ENCODE results near the gene TCEAL4.

TCEAL4 gene

GRCh38 chrX:103554687-103555424, 30.5 kb upstream of the TCEAL4 start:
- Histone ChIP-seq H3K27ac (ENCODE audit: low read depth, low read length) (no peak overlapping the region), H3K9me3 (ENCODE audit: control insufficient read depth, insufficient read depth, low read length) (no peaks in the 10 kb centered on the region), H3K27me3 (ENCODE audit: control insufficient read depth, insufficient read depth, low read length) (no peaks in the 10 kb centered on the region), H3K4me1 (ENCODE audit: control insufficient read depth, insufficient read depth, low read length) (peaks cover 9% of the 10 kb centered on the region), H3K36me3 (ENCODE audit: control insufficient read depth, insufficient read depth, low read length) (no peaks in the 10 kb centered on the region), H3K9ac (ENCODE audit: low read depth, low read length) (peak overlapping the region; percentile 54; the same call in 1 of the 2 replicates), H3K4me3 (ENCODE audit: low read depth, low read length) (peak overlapping the region; percentile 86)

- Histone ChIP-seq H3K9me3 (ENCODE audit: control insufficient read depth, insufficient read depth, low read length) (no peaks in the 10 kb centered on the region), H3K9ac (ENCODE audit: low read depth, low read length) (no peak overlapping the region), H3K4me1 (ENCODE audit: control insufficient read depth, insufficient read depth, low read length) (peaks cover 5% of the 10 kb centered on the region), H3K36me3 (ENCODE audit: control insufficient read depth, insufficient read depth, low read length) (no peaks in the 10 kb centered on the region), H3K27ac (ENCODE audit: low read depth, low read length) (no peak overlapping the region), H3K27me3 (ENCODE audit: control insufficient read depth, insufficient read depth, low read length) (0 out of 2 replicates have a peak, but pooled peaks cover 3% of the 10 kb centered on the region), H3K4me3 (ENCODE audit: low read depth, low read length) (no peak overlapping the region)
Observed at GRCh38 chrX:103556963-103557612, 28.2 kb upstream of the TCEAL4 start.

- Histone ChIP-seq H3K9me3 (ENCODE audit: control insufficient read depth, insufficient read depth, low read length) (no peaks in the 10 kb centered on the region), H3K4me1 (ENCODE audit: control insufficient read depth, insufficient read depth, low read length) (no peaks in the 10 kb centered on the region), H3K27ac (ENCODE audit: low read depth, low read length) (no peak overlapping the region), H3K27me3 (ENCODE audit: control insufficient read depth, insufficient read depth, low read length) (0 out of 2 replicates have a peak, but pooled peaks cover 5% of the 10 kb centered on the region), H3K4me3 (ENCODE audit: low read depth, low read length) (no peak overlapping the region), H3K9ac (ENCODE audit: low read depth, low read length) (no peak overlapping the region), H3K36me3 (ENCODE audit: control insufficient read depth, insufficient read depth, low read length) (no peaks in the 10 kb centered on the region)
Observed at GRCh38 chrX:103560256-103560655, 25.1 kb upstream of the TCEAL4 start.

- Histone ChIP-seq H3K27me3 (ENCODE audit: control insufficient read depth, insufficient read depth, low read length) (peaks cover 13% of the 10 kb centered on the region), H3K9ac (ENCODE audit: low read depth, low read length) (no peak overlapping the region), H3K27ac (ENCODE audit: low read depth, low read length) (no peak overlapping the region), H3K36me3 (ENCODE audit: control insufficient read depth, insufficient read depth, low read length) (no peaks in the 10 kb centered on the region), H3K9me3 (ENCODE audit: control insufficient read depth, insufficient read depth, low read length) (no peaks in the 10 kb centered on the region), H3K4me3 (ENCODE audit: low read depth, low read length) (no peak overlapping the region), H3K4me1 (ENCODE audit: control insufficient read depth, insufficient read depth, low read length) (no peaks in the 10 kb centered on the region)
Observed at GRCh38 chrX:103562801-103563200, 22.5 kb upstream of the TCEAL4 start.

- Histone ChIP-seq H3K27ac (ENCODE audit: low read depth, low read length) (no peak overlapping the region), H3K27me3 (ENCODE audit: control insufficient read depth, insufficient read depth, low read length) (peaks cover 18% of the 10 kb centered on the region), H3K4me1 (ENCODE audit: control insufficient read depth, insufficient read depth, low read length) (no peaks in the 10 kb centered on the region), H3K9me3 (ENCODE audit: control insufficient read depth, insufficient read depth, low read length) (no peaks in the 10 kb centered on the region), H3K36me3 (ENCODE audit: control insufficient read depth, insufficient read depth, low read length) (no peaks in the 10 kb centered on the region), H3K4me3 (ENCODE audit: low read depth, low read length) (no peak overlapping the region), H3K9ac (ENCODE audit: low read depth, low read length) (no peak overlapping the region)
Observed at GRCh38 chrX:103565197-103565596, 20.1 kb upstream of the TCEAL4 start.

GRCh38 chrX:103565752-103566151, 19.6 kb upstream of the TCEAL4 start:
- H3K4me3 ChIP-seq (ENCODE audit: low read depth, low read length), result no peak overlapping the region
- no peak overlapping the region for H3K27ac ChIP-seq (ENCODE audit: low read depth, low read length)
- no peaks in the 10 kb centered on the region for H3K36me3 ChIP-seq (ENCODE audit: control insufficient read depth, insufficient read depth, low read length)
- H3K4me1 ChIP-seq (ENCODE audit: control insufficient read depth, insufficient read depth, low read length), result no peaks in the 10 kb centered on the region
- H3K27me3 ChIP-seq (ENCODE audit: control insufficient read depth, insufficient read depth, low read length), result peaks cover 16% of the 10 kb centered on the region
- no peaks in the 10 kb centered on the region for H3K9me3 ChIP-seq (ENCODE audit: control insufficient read depth, insufficient read depth, low read length)
- no peak overlapping the region for H3K9ac ChIP-seq (ENCODE audit: low read depth, low read length)

- H3K9me3 ChIP-seq (ENCODE audit: control insufficient read depth, insufficient read depth, low read length), result no peaks in the 10 kb centered on the region
- peaks cover 14% of the 10 kb centered on the region for H3K27me3 ChIP-seq (ENCODE audit: control insufficient read depth, insufficient read depth, low read length)
- no peaks in the 10 kb centered on the region for H3K4me1 ChIP-seq (ENCODE audit: control insufficient read depth, insufficient read depth, low read length)
- H3K4me3 ChIP-seq (ENCODE audit: low read depth, low read length), result no peak overlapping the region
- H3K9ac ChIP-seq (ENCODE audit: low read depth, low read length), result no peak overlapping the region
- no peaks in the 10 kb centered on the region for H3K36me3 ChIP-seq (ENCODE audit: control insufficient read depth, insufficient read depth, low read length)
- H3K27ac ChIP-seq (ENCODE audit: low read depth, low read length), result no peak overlapping the region
Observed at GRCh38 chrX:103571121-103571520, 14.2 kb upstream of the TCEAL4 start.

GRCh38 chrX:103571726-103572125, 13.6 kb upstream of the TCEAL4 start:
- Histone ChIP-seq H3K9me3 (ENCODE audit: control insufficient read depth, insufficient read depth, low read length) (no peaks in the 10 kb centered on the region), H3K4me3 (ENCODE audit: low read depth, low read length) (no peak overlapping the region), H3K27ac (ENCODE audit: low read depth, low read length) (no peak overlapping the region), H3K9ac (ENCODE audit: low read depth, low read length) (no peak overlapping the region), H3K4me1 (ENCODE audit: control insufficient read depth, insufficient read depth, low read length) (no peaks in the 10 kb centered on the region), H3K36me3 (ENCODE audit: control insufficient read depth, insufficient read depth, low read length) (no peaks in the 10 kb centered on the region), H3K27me3 (ENCODE audit: control insufficient read depth, insufficient read depth, low read length) (peaks cover 12% of the 10 kb centered on the region)

GRCh38 chrX:103573202-103573601, 12.1 kb upstream of the TCEAL4 start:
- H3K27me3 ChIP-seq (ENCODE audit: control insufficient read depth, insufficient read depth, low read length), result peaks cover 5% of the 10 kb centered on the region; the same call in 1 of the 2 replicates
- H3K36me3 ChIP-seq (ENCODE audit: control insufficient read depth, insufficient read depth, low read length), result no peaks in the 10 kb centered on the region

GRCh38 chrX:103584596-103584995, 719 bp upstream of the TCEAL4 start:
- 0 out of 2 replicates have a peak overlapping the region, but pooled peaks have one; percentile 89 for H3K4me3 ChIP-seq (ENCODE audit: low read depth, low read length)
- no peaks in the 10 kb centered on the region for H3K9me3 ChIP-seq (ENCODE audit: control insufficient read depth, insufficient read depth, low read length)
- peaks cover 13% of the 10 kb centered on the region for H3K36me3 ChIP-seq (ENCODE audit: control insufficient read depth, insufficient read depth, low read length)
- H3K27ac ChIP-seq (ENCODE audit: low read depth, low read length), result no peak overlapping the region
- no peaks in the 10 kb centered on the region for H3K4me1 ChIP-seq (ENCODE audit: control insufficient read depth, insufficient read depth, low read length)
- H3K9ac ChIP-seq (ENCODE audit: low read depth, low read length), result no peak overlapping the region
- H3K27me3 ChIP-seq (ENCODE audit: control insufficient read depth, insufficient read depth, low read length), result peaks cover 10% of the 10 kb centered on the region

More at GRCh38 chrX:103573202-103573601, 12.1 kb upstream of the TCEAL4 start:
- no peaks in the 10 kb centered on the region for H3K4me1 ChIP-seq (ENCODE audit: control insufficient read depth, insufficient read depth, low read length)
- no peaks in the 10 kb centered on the region for H3K9me3 ChIP-seq (ENCODE audit: control insufficient read depth, insufficient read depth, low read length)
- no peak overlapping the region for H3K27ac ChIP-seq (ENCODE audit: low read depth, low read length)
- no peak overlapping the region for H3K9ac ChIP-seq (ENCODE audit: low read depth, low read length)
- H3K4me3 ChIP-seq (ENCODE audit: low read depth, low read length), result no peak overlapping the region

GRCh38 chrX:103586314-103586646, 965 bp downstream of the TCEAL4 start:
- Histone ChIP-seq H3K9ac (ENCODE audit: low read depth, low read length) (peak overlapping the region; percentile 69; the same call in 1 of the 2 replicates), H3K27ac (ENCODE audit: low read depth, low read length) (no peak overlapping the region), H3K9me3 (ENCODE audit: control insufficient read depth, insufficient read depth, low read length) (no peaks in the 10 kb centered on the region), H3K27me3 (ENCODE audit: control insufficient read depth, insufficient read depth, low read length) (peaks cover 6% of the 10 kb centered on the region), H3K36me3 (ENCODE audit: control insufficient read depth, insufficient read depth, low read length) (peaks cover 13% of the 10 kb centered on the region), H3K4me1 (ENCODE audit: control insufficient read depth, insufficient read depth, low read length) (no peaks in the 10 kb centered on the region), H3K4me3 (ENCODE audit: low read depth, low read length) (peak overlapping the region; percentile 89)
